Measurements from ENCODE around the gene ESRP2.

The ESRP2 gene

GRCh38 chr16:68188170-68188569 is 47.8 kb downstream of the ESRP2 start:
- DNase-seq (ENCODE audit: low read depth): no peak
- H3K4me3 ChIP-seq (ENCODE audit: low read depth, low read length): no peak overlapping the region
- no peak for TF ChIP-seq CTCF (IDR thresholded peaks at IDR 0.05; ENCODE audit: control insufficient read depth, extremely low read depth, insufficient read depth)

DNA sequence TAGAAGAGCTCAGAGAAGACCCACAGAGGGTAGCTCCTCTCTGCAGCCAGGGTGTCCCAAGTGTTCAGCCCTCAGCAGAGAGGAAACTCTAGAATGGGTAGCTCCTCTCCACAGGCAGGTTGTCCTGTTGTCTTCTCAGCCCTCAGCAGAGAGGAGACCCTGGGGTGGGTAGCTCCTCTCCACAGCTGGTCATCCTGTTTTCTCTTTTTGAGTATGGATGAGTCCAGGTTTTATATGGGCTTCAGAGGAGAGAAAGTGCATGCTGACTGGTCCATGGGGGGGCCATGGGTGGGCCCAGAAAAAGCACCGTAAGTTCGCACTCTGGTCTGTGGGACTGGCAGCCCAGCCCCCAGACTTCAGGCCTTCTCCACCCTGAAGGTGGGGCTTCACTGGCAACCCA is 48.4 kb downstream of the ESRP2 start:
- DNase-seq (ENCODE audit: low read depth): no peak
- no peak for TF ChIP-seq CTCF (IDR thresholded peaks at IDR 0.05; ENCODE audit: control insufficient read depth, extremely low read depth, insufficient read depth)

GRCh38 chr16:68186877-68187276 is 49.0 kb downstream of the ESRP2 start:
- no peak for DNase-seq (ENCODE audit: low read depth)
- no peak overlapping the region for H3K4me3 ChIP-seq (ENCODE audit: low read depth, low read length)

More for the DNA sequence above, 48.4 kb downstream of the ESRP2 start:
- no peak overlapping the region for H3K4me3 ChIP-seq (ENCODE audit: low read depth, low read length)

GRCh38 chr16:68183046-68183445 is 52.9 kb downstream of the ESRP2 start:
- no peak overlapping the region for H3K4me3 ChIP-seq (ENCODE audit: low read depth, low read length)
- no peak for DNase-seq (ENCODE audit: low read depth)
- TF ChIP-seq CTCF (IDR thresholded peaks at IDR 0.05; ENCODE audit: control insufficient read depth, extremely low read depth, insufficient read depth): no peak

More at GRCh38 chr16:68186877-68187276, 49.0 kb downstream of the ESRP2 start:
- TF ChIP-seq CTCF (IDR thresholded peaks at IDR 0.05; ENCODE audit: control insufficient read depth, extremely low read depth, insufficient read depth): no peak

GRCh38 chr16:68179855-68180254 is 56.1 kb downstream of the ESRP2 start:
- H3K4me3 ChIP-seq (ENCODE audit: low read depth, low read length): no peak overlapping the region
- TF ChIP-seq CTCF (IDR thresholded peaks at IDR 0.05; ENCODE audit: control insufficient read depth, extremely low read depth, insufficient read depth): no peak
- no peak for DNase-seq (ENCODE audit: low read depth)

GRCh38 chr16:68179196-68179795 is 56.6 kb downstream of the ESRP2 start:
- no peak overlapping the region for H3K4me3 ChIP-seq (ENCODE audit: low read depth, low read length)
- DNase-seq (ENCODE audit: low read depth): no peak
- no peak for TF ChIP-seq CTCF (IDR thresholded peaks at IDR 0.05; ENCODE audit: control insufficient read depth, extremely low read depth, insufficient read depth)

All from LNCaP clone FGC (cell line).